Left forelimb (tissue), 1 donor: ENCODE data around the gene SPNS1.
"Not testable (repeated sequence)": the region's sequence is repeated elsewhere in the genome, so short reads cannot be mapped to it uniquely, and the experiment has no call there.

Experiments used
- DNase-seq: peaks from one replicate; pipeline ENCODE4 v3.0.0-alpha.2; 2018; ENCODE audit warnings: low spot score

SPNS1 gene

GRCh38 chr16:28951410-28951943 lies 23.1 kb upstream of the SPNS1 start:
- DNase-seq = no peak

DNA sequence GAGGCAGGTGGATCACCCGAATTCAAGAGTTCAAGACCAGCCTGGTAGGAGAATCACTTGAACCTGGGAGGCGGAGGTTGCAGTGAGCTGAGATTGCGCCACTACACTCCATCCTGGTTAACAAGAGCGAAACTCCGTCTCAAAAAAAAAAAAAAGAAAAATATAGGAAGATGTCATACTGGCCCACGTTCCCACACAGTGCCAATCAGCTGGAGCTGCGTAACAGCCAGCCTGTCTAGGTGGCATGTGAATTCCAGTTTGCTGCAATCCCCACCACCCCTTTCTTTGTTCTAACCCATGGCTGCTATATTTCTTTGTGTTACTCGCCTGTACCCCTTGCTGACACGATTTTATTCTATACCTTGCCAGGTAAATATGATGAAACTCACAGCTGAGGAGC lies 16.4 kb upstream of the SPNS1 start:
- DNase-seq = no peak

DNA sequence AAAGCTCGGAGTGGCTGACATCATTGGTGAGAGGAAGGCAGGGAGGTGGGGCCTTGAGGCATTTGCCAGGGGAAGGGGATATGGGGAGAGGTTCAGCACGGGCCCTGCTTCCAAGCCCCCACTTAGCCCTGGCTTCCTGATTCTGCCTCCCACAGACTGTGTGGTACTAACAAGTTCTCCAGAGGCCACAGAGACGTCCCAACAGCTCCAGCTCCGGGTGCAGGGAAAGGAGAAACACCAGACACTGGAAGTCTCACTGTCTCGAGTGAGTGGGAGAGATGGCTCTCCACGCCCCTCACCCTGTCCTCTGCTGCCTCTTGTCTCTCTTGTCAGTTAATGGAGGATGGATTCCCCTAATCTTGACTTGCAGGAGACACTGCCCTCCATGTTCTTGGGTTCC lies 15.7 kb upstream of the SPNS1 start:
- no peak for DNase-seq

DNA sequence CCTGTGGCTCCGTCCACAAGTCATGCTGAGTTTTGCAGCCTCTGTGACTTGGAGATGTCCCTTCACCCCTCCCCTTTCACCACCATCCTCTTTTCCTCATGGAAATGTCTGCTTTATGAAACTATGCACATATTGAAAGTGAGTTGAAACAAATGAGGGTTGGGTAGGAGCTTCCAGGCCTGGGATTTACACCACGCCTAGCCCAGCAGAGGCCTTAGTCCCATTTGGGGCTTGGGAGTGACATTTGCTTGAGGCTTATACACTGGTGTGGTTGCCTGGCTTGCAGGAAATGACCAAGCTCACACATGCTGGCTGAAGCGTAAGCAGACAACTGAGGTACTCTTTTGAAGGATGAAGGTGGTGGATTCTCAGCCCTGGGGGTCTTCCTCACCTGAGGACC lies 10.5 kb upstream of the SPNS1 start:
- no peak for DNase-seq

DNA sequence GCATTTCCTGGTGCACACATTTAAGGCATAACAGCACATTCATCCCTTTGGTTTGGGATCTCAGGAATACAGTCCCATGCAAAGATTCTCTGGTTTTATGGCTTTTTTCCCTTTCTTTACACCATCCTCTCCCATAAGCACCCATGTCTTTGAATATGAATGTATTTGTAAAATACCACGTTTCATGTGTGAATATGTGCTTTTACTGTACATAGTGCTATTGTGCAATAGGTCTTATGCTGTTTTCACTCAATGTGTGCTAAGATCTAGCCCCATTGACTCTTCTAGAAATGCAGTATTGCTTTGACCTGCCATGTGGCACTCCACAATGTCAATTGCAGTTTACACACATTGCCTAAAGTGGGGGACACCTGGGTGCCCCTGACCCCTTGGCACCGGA lies 10.1 kb upstream of the SPNS1 start:
- DNase-seq = no peak

DNA sequence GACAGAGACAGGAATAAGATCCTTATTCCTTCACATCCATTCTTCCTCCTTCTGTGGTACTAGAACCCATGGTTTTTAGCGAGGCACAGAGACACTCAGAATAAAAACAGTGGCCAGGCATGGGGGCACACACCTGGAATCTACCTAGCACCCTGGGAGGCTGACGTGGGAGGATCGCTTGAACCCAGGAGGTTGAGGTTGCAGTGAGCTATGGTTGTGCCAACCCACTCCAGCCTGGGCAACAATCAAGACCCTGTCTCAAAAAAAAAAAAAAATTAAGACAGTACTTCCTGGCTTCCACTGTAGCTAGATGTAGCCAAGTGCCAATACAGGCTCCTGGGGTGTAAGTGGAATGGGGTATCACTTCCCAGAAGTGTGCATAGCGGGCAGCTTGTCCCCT lies 7.4 kb upstream of the SPNS1 start:
- no peak for DNase-seq

GRCh38 chr16:28969696-28970095 lies 4.9 kb upstream of the SPNS1 start:
- not testable (repeated sequence) for DNase-seq

GRCh38 chr16:28974007-28974436 lies 556 bp upstream of the SPNS1 start:
- no peak for DNase-seq

GRCh38 chr16:28975158-28975599 lies 601 bp downstream of the SPNS1 start:
- DNase-seq = no peak

DNA sequence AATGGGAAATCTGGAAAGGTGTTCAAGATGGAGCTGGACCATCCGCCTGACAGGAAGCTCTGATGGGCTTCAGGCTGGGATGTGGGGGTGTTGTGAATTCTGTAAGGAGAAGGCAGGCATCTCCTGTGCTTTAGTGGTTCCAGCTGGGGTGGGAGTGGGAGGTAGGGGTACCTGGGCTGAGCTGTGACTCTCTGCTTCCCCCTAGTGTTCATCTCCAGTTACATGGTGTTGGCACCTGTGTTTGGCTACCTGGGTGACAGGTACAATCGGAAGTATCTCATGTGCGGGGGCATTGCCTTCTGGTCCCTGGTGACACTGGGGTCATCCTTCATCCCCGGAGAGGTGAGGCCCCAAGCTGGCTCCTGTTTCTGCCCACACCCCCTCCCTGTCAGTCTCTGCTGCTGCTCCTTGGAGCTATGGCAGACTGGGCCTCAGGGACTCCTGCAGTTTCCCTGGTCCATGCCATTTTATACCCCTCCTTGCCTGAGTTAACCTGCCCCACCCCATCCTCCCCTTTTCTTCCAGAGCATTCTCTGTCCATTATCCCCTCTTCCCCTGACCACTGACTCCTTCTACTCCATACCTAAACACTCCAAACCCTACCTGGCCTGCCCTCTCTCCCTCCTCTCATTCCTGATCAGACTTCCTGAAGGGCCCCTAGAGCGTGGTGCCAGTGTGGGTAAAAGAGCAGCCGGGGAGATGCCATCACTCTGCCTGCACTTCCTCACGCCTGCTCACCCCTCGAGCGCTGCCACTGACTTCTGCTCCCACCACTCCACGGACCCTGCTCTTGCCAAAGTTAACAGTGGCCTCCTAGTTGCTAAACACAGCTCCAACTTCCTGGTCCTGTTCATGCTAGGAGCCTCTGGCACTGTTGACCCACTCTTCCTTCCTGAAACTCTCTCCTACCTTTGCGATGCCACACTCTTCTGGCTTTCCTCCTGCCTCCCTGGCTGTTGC lies 3.4 kb downstream of the SPNS1 start:
- DNase-seq = no peak

DNA sequence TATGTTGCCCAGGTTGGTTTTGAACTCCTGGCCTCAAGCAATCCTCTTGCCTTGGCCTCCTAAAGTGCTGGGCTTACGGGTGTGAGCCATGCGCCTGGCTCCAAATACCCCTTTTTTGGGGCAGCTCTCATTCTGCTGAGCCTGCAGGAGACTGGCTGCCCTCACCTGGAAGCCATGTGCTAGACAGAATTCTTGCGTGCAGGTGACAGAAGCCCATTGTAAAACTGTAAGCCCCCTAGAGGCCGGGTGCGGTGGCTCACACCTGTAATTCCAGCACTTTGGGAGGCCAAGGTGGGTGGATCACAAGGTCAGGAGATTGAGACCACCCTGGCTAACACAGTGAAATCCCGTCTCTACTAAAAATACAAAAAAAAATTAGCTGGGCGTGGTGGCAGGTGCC lies 5.8 kb downstream of the SPNS1 start:
- DNase-seq = not testable (repeated sequence)

- no peak for DNase-seq
These were observed 6.4 kb downstream of the SPNS1 start for GRCh38 chr16:28980929-28981328.

GRCh38 chr16:28981517-28981916 lies 6.9 kb downstream of the SPNS1 start:
- no peak for DNase-seq

- DNase-seq = no peak
These were observed 7.8 kb downstream of the SPNS1 start for GRCh38 chr16:28982418-28982817.

GRCh38 chr16:28982949-28983348 lies 8.4 kb downstream of the SPNS1 start:
- no peak for DNase-seq

DNA sequence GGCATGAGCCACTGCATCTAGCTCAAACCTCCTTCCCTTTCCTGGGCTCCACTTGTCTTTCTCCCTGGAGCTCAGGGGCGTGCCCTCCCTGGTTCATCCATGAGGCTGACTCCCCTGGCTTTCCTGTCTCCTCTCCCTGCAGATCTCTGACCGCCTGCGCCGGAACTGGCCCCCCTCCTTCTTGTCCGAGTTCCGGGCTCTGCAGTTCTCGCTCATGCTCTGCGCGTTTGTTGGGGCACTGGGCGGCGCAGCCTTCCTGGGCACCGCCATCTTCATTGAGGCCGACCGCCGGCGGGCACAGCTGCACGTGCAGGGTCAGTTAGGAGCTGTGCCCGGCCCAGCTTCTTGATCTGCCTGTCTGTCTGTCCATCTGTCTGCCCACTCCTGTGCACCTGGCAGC lies 9.1 kb downstream of the SPNS1 start:
- no peak for DNase-seq

DNA sequence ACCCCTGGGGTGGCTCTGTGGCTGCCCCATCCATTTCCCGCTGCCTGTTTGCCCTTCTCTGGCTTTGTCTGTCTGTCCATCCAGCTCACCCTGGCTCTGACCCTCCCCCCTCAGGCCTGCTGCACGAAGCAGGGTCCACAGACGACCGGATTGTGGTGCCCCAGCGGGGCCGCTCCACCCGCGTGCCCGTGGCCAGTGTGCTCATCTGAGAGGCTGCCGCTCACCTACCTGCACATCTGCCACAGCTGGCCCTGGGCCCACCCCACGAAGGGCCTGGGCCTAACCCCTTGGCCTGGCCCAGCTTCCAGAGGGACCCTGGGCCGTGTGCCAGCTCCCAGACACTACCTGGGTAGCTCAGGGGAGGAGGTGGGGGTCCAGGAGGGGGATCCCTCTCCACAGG lies 9.5 kb downstream of the SPNS1 start:
- DNase-seq = no peak

- no peak for DNase-seq
These were observed 10.1 kb downstream of the SPNS1 start, which contains the start of gene LAT for GRCh38 chr16:28984619-28985135. LAT (plus strand) TSS chr16:28985052; CDS start chr16:28985418, 366 bp downstream.

GRCh38 chr16:28985211-28986041 lies 10.8 kb downstream of the SPNS1 start:
- no peak for DNase-seq

GRCh38 chr16:28986046-28986445 lies 11.5 kb downstream of the SPNS1 start:
- DNase-seq = no peak

- DNase-seq = no peak
These were observed 11.9 kb downstream of the SPNS1 start for GRCh38 chr16:28986492-28986891.

DNA sequence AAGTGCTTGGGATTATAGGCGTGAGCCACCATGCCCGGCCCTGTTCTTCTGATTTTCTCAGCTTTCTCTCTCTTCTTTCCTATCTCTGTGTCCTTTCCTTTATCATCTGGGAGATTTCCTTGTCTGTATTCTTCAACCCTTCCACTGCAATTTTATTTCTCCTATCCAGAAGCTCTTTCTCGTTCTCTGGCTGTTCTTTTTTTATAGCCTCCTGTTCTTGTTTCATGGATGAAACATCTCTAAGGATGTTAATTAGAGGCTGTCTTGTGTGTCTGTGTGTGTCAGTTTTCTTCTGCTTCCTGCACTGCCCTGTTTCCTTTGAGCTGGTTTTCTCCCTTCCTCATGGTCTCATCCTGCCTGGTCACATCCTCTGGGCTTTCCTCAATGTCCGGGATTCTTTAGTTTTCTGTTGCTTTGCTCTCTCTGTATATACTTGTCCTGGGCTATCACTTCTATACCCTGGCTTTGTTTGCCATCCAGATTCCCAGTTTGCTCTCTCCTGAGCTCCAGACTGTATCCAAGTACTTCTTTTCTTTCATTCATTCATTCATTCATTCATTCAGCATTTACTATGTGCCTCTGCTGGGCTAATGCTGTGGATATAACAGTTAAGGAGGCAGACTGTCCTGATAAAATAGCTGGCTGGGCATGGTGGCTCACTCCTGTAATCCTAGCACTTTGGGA lies 12.7 kb downstream of the SPNS1 start:
- no peak for DNase-seq
